Mucosa of gallbladder (tissue), 1 donor: ENCODE results near the gene BCKDHA. TPM values are rescaled to one million over a fixed set of nuclear protein-coding genes. Genes with fewer than 3 reads are reported as not detected.
A peak's percentile ranks its signal among the peaks of the same experiment; 100 is the strongest.
"Not testable (repeated sequence)": the region's sequence is repeated elsewhere in the genome, so short reads cannot be mapped to it uniquely, and the experiment has no call there.

ENCODE experiments used
- DNase-seq: peaks from one replicate; pipeline ENCODE4 v3.0.0-alpha.2; 2020; ENCODE audit warnings: low spot score
- total RNA-seq: library from RNA; stranded (reverse); gene quantifications from one replicate; pipeline ENCODE4 v1.2.1, GENCODE V29; 2021
- donor health status: DM: no; HTN: no; CAD: no.

Gene BCKDHA
- total RNA-seq, 1 donor from 2014 or later: 26.4 TPM

DNA sequence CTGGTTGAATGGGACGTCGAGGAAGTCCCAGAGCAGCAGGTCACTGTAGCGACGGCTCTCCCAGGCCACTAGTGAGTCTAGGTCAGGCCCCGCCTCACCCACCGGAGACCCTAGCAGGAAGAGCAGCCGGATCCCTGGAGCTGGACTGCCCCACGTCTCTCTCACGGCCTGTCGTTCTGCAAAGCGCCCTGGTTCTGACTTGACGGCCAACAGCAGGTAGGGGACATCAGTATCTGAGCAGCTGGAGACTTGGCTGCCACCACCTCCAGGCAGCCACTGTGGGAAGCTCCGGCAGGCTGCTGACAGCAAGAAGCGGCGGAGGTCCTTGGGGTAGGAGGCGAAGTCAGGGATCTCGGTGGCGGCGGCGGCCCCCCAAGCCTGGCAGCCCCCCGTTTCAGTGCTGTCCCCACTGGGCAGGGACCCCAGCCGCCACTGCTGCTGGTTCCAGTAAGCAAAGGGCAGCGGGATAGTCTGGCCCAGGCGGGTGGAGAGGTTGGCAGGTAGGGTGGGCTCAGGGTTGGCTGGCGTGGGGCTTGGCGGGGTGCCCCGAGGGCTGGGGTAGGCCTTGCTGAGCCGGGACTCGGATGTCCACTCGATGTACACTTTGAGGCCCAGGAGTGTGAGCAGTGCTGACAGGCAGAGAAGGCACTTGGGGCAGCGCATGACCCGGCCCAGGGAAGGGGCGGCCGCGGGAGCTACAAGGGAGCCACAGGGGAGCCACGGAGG, 28.7 kb downstream of the BCKDHA start:
- DNase-seq: no peak

DNA sequence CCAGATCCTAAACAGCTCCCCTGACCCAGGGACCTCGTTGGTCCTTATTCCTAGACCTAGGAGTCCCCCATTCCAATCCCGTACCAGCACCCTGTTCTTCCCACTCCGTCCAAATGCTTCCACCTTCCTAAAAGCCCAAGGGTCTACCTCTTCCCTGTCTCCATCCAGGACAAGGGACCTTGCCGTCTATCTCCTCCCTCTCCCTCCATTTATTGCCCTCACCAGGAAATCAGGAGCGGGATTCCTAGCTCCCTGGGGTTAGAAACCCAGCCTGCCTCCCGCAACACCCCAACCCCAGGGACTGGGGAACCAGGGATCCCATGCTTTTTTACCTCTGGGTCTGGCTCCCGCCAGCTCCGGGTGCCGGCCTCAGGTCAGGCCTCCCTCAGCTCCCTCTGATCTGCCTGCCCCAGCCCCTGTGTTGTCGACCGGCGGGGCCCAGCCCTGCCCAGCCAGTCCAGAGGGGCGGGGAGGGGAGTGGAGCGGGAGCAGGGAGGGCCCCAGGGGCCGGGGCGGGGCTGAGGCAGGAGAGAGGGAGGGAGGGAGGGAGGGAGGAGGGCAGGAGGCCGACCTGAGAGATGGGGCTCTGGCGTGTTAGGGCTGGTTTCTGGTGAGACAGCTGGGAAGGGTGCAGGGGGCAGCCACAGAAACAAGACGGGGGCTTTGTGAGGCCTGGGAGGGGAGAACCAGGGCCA, 29.5 kb downstream of the BCKDHA start, which contains the start of gene B3GNT8:
TSS of gene B3GNT8 (minus strand) at position 423 of the 695 bp plus-strand sequence. CDS start 596 bp downstream, outside the sequence.
- DNase-seq: peak; percentile 65

DNA sequence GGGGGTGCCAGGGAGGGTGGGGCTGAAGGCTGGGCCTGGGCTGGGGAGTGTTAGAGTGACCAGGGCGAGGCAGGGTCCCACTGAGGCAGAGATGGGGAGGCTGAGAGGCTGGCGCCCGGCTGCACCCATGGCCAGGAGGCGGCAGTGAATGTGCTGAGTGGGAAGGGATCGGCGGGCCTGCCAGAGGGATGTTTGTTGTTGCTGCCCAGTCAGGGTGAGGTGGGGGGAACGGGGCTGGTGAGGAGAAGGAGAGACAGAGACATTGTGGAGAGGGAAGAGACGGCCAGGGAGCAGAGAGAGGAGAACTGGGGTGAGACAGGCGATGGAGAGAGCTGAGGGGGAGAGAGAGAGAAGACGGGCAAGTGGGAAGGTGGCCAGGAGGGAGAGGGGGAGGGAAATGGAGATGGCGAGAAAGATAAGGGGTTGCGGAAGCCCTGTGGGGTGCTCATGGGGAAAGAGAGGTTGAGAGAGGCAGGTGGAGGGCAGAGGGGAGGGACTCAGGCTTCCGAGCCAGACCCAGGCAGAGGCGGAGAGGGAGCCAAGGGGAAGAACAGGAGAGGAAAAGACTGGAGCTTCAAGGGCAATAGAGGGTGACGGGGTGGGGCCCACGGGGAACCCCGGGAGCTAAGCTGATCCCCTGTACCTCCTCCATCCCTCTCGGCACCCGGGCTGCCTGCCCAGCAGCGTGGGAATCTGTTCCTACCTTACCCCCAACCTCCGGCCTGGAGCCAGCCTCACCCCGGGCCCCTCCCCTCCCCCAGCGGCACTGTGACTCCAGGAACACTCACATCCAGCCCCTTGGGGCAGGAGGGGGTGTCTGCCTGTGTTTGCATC, 30.2 kb downstream of the BCKDHA start:
- no peak for DNase-seq

DNA sequence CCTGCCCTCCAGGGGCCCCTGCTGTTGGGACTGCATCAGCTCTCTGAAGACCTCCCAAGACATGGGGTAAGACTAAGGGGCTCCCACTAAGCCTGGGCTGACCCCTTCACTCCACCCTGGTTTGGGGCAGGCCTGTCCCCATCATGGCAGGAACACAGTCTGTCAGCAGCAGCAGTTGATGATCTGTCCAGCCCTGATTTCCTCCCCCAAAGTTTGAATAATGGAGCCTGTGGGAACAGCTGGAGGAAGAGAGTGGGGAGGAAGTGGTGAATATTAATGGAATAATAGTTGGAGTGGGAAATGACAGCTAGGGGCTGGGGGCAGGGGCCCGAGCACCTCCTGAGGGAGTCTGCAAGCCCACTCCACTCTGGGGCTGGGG, 30.9 kb downstream of the BCKDHA start:
- DNase-seq: no peak

DNA sequence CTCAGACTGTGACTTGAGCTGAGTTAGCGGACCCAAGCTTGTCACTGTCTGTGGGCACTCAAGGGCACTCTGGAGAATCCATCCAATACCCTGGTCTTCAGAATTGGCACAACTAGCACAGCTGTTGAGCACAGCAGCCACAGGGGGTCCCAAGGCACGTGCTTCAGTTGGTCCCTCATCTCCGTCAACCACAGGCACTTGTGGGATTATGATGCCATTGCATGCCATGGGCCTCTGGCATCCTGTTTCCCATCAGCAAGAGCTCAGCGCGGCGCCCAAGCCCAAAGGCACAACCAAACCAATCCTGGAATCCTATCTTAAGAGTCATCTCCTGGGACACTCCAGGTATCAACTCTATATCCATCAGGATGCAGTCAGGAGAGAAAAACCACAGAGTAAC, 33.3 kb downstream of the BCKDHA start:
- DNase-seq: no peak

DNA sequence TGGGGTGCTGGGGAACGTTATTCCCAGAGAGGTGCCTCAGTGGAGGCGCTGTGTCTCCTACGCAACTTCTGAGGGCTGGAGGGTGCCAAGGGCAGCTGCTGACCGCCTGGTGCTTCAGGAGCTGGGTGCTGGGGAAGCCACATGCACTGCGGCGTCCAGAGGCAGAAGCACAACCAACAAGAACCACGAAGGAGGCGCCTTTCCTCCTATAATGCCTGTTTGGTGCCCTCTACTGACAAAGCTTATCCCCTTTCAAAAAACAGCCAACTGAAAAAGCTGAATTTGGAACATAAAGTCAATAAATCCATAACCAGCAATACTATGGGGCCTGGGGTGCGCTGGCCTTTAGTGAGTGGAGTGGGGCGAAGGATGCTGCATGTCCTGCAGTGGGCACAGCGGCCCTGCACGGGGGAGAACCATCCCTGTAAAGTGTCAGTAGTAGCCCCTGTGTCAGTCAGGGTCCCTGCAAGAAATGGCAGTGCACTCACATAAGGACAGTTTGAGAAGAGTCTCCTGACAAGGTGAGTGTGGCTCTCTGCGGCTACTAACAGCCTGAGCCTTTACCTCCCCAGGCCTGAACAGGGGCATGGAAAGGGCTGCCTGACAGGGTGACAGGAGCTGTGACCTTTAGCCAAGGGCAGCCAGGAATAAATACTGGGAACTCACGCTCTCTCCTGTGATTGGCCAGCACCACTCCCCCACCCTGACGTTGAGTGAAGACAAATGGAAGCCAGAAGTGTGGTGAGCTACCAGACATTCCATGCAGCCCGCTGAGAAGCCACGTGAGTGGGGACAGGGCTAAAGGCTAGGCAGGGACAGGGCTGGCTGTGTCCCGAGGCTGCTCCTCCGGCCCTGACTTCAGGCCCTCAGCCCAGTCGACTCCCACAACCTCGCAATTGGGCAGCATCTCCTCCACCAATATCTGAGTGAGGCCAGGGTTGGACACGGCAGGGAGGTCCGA, 34.1 kb downstream of the BCKDHA start:
- DNase-seq: no peak

DNA sequence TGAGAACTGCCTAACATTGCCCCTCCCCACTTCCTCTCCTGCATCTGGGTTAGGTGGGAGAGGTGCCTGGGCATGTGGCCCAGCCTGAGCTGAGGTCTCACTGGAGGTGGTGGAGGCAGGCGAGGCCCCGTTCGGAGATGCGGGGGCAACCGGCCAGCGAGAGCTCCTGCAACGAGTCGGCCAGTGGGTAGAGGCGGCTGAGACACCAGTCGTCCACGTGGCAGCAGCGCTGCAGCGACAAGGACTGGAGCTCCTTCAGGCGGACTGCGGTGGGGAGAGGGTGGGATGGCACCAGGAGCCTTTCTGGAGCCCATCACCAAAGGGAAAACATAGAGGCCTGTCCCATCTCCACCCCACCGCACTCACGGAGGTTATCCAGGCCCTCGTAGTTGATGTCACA, 35.6 kb downstream of the BCKDHA start:
- DNase-seq: no peak

DNA sequence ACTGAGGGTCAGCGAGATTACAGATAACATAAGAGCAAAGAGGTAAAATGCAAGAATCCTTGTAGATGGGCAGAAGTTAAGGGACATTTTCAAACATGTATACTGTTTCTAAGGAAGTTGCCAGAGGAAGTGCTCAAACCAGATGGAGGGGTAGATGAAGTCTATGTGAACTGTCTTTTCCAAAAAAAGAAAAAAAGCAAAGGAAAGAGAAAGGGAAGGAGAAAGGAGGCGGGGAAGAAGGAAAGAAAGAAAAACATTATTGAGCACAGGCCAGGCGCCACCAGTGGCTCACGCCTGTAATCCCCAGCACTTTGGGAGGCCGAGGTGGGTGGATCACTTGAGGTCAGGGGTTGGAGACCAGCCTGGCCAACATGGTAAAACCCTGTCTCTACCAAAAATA, 36.8 kb downstream of the BCKDHA start:
- DNase-seq: no peak

DNA sequence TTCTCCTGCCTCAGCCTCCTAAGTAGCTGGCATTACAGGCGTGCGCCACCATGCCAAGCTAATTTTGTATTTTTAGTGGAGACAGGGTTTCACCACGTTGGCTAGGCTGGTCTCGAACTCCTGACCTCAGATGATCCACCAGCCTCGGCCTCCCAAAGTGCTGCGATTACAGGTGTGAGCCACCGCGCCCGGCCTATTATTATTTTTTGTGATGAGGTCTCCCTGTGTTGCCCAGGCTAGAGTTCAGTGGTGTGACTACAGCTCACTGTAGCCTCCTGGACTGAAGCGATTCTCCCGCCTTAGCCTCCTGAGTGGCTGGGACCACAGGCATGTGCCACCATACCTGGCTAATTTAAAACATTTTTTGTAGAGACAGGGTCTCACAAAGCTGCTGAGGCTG, 37.8 kb downstream of the BCKDHA start:
- not testable (repeated sequence) for DNase-seq

DNA sequence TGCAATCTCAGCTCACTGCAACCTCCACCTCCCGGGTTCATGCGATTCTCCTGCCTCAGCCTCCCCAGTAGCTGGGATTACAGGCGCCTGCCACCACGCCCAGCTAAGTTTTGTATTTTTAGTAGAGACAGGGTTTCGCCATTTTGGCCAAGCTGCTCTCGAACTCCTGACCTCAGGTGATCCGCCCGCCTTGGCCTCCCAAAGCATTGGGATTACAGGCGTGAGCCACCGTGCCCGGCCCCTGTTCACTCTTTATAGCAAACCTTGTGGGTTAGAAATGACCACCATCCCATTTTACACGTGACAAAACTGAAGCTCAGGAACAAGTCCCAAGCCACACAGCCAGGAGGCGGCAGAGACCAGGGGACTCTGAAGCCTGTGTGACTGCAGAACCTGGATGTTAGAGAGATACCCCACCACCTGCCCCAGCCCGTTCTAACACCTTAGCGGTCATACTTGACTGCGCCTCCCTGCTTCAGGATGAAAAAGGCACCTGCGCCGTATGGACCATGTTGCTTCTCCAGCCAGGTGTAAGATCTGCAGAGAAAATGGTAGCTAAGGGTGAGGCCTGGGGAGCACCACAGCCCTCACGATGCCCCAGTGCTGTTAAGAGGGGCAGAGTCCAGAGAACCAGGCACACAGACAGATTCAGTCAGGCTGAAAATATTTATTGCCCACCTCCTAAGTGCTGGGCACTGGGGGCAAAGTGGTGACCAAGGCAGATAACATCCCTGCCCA, 38.5 kb downstream of the BCKDHA start:
- no peak for DNase-seq

DNA sequence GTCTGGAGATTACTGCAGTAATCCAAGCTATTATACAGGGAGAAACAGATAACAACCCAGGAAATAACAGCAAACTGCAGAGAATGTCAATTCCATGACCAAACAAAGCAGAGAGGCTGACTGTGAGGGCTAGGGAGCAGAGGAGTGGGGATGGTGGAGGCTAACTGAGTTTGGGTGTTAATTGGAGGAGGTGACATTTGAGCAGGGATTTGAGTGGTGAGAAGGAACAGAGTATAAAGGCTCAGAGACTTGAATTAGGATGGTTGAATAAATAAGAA, 39.0 kb downstream of the BCKDHA start:
- no peak for DNase-seq

DNA sequence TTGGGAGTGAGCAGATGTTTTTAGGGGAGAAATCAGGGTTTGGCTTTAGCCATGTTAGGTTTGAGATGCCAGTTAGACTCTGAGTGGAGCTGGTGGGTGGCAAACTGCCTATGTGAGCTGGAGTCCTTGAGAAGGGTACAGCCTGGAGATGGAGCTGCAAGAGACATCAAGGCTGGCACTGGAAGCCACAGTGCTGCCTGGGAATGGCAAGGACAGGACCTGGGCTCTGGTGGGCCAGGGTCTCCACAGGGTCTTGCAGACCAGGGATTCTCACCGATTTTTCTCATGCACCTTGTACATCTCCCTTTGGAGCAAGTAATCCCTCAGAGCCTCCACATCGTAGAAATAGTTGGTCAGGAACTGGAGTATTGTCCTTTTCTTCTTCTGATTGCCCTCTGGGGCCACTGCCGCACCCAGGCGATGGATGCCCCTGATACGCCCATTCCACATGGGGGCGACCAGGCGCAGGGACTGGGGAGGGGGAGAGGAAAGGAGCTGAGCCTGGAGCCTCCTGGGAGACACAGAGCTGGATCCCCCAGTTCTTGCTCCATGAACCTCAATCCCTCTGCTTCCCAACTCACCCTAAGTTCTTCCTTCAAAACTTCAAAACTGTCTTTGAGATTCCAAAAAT, 40.4 kb downstream of the BCKDHA start:
- no peak for DNase-seq

DNA sequence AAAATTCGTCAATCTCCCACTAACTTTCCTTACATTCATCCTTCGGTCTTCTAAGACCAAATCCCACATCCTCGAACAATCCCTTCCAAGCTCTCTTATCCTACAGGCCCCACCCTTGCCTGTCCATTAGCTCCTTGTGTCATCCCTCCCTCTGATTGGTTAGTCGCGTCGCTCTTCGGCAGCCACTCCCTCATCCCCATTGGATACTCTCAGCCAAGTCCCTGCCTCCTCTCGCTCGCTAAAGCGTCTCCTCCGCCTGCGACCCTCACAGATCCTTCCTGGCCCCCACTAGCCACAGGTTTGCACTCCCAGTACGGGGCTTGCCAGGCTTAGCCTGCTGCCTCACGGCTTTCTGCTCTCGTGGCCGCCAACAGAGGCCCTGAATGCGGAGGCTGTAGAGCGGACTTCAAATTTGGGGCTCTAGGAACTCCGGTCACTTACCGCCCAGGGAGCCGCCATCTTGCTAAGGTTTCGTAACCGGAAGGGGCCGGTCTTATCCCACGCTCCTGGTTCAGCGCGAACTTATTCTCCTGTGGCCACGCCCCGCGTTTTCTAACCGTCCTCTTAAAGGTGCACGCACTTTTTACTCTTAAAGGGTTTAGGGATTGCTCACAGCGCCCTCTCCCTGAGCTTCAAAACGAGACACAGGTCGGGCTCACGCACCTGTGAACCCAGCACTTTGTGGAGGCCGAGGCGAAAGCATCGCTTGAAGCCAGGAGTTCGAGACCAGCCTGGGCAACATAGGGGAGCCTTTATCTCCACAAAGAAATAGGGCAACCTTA, 42.0 kb downstream of the BCKDHA start, which contains the start of gene DMAC2:
TSS of gene DMAC2 (minus strand) at position 472 of the 782 bp plus-strand sequence. CDS start at position 459, 13 bp downstream.
- DNase-seq: peak; percentile 97

DNA sequence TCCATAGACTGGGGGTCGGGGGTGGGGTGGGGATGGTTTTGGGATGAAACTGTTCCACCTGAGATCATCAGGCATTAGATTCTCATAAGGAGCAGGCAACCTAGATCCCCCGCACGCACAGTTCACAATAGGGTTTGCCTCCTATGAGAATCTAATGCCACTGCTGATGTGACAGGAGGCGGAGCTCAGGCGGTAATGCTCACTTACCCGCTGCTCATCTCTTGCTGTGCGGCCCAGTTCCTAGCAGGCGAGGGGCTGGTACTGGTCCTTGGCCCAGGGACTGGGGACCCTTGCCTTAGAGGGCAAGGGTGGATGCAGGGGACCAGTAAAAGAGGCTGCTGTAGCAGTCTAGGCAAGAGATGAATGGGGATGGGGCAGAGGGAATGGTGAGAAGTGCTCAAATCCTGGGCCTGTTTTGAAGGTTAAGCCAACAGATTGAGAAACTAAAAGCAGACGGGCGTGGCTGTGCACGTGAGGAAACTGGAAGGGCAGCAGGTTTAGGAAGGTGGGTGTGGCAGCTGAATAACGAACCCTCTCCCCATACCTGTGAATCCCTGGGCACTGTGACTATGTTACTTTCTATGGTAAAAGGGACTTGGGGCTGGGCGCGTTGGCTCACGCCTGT, 43.8 kb downstream of the BCKDHA start:
- no peak for DNase-seq

DNA sequence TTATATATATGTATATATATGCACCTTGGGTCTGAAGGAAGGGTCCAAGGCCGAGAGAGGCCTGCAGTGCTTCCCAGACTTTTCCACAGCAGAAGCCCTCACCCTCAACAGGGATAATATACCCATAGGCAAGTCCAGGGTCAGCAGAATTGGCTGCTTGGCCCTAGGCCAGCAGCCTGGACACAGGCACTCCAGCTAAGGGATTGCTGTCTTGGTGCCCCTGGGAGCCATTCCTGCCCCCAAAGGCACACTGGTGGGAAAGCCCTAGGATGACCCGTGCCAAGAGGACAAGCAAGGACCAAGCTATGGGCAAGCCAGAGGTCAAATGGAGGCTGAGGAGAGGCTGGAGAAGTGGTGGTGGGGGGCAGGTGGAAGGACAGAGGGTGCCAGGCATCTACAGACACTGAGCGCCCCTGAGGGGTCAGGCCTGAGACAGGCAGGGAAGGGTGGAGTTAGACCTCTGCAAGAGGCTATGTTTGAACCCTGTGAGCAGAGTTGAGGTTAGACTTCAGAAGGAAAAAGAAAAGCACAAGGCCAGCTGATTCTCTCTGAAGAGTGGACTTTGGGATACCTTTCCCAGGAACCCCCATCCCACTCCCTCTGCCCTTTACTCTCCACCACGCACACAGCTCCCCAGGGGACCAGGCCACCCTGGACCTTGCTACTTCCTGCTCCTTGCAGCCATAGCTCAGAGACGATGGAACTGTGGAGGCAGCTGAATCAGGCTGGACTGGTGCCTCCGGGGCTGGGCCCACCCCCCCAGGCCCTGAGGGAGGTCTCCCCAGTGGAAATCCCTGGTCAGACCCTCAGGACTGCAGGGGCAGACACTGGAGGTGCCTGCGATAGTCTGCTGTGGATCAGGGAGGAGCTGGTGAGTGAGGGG, 45.1 kb downstream of the BCKDHA start, which contains the start of gene ERICH4:
TSS of gene ERICH4 (plus strand) at position 684 of the 883 bp plus-strand sequence. CDS start at position 698, 14 bp downstream.
- no peak for DNase-seq

DNA sequence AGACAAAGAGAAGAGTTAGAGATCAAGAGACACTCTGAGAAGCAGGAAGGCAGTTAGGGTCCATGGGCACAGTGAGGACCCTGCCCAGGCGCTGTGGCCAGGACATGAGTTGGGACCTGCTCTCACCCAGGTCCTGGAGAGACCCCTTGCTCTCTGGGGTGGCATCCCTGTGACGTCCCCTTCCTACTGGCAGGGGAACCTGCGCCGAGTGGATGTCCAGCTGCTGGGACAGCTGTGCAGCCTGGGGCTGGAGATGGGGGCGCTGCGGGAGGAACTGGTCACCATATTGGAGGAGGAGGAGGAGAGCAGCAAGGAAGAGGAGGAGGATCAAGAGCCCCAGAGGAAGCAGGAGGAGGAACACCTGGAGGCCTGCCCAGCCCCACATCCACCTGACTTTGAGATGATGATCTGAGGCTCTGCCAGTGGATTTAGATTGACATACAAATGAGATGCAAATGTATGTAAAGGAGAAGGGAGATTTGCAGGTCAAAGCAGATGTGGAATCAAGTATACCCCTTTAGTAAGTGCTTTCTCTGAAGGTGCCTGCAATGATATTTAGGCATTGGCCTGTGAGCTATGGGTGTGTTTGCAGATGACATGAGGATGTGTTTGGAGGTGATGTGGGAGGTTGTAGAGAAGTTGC, 46.3 kb downstream of the BCKDHA start:
- no peak for DNase-seq

DNA sequence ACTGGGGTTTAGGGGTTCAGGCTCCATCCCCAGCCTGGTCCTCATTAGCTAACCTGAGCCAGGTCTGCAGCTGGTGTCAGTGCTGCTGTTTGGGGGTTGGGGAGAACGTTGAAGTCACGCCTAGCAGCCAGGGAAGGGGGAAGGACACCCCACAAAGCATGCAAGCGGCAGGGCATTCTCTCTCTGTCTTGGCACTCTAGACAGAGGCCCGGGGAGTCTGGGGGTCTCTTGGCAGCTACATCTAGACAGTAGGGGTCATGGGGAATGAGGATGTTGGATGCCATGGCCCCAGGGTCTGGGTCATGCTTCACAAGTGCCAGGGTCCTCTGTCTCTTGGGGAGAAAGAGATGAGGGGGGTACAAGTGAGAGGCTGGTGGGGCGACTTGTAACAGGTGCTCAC, 48.0 kb downstream of the BCKDHA start:
- no peak for DNase-seq
